K562 (cell line): ENCODE measurements around the gene NECAP2. TPM values are rescaled to one million over a fixed set of nuclear protein-coding genes. Genes with fewer than 3 reads are reported as not detected.

Experiments
- ARID1B ChIP-seq: fragments of 450-650 bp; IDR thresholded peaks from 2 replicates; pipeline ENCODE4 v1.6.1; 2016; ENCODE audit warnings: antibody characterized with exemption, mild to moderate bottlenecking, inconsistent platforms
- BRD4 ChIP-seq: fragments of 200-600 bp; sonication (generic); IDR thresholded peaks from 2 replicates; pipeline ENCODE4 v1.6.1; 2017; ENCODE audit warnings: inconsistent platforms
- C11orf30 ChIP-seq: fragments of 450-650 bp; IDR thresholded peaks from 2 replicates; pipeline ENCODE4 v1.6.1; 2016; ENCODE audit warnings: low read depth, mild to moderate bottlenecking
- CHD2 ChIP-seq: IDR thresholded peaks from 2 replicates; pipeline ENCODE4 v1.6.1; 2011; ENCODE audit warnings: low read depth, low read length
- DMBX1 ChIP-seq: fragments of 250-450 bp; sonication (Bioruptor Pico); IDR thresholded peaks from 2 replicates; pipeline ENCODE4 v1.8.0; 2022; ENCODE audit warnings: inconsistent platforms, mild to moderate bottlenecking, moderate library complexity, borderline replicate concordance
- HNRNPL ChIP-seq: fragments of 200-400 bp; formaldehyde crosslinking; IDR thresholded peaks from 2 replicates; pipeline ENCODE4 v1.6.1; 2017; ENCODE audit warnings: low read depth, mild to moderate bottlenecking, low read length
- KAT2B ChIP-seq: IDR thresholded peaks from one replicate; pipeline ENCODE4 v1.6.1; 2012; ENCODE audit warnings: low read depth, mild to moderate bottlenecking, control low read depth, inconsistent platforms, low read length, moderate library complexity
- KDM2B ChIP-seq: fragments of 250-450 bp; sonication (Bioruptor Pico); IDR thresholded peaks from 2 replicates; pipeline ENCODE4 v1.8.0; 2021; ENCODE audit warnings: mild to moderate bottlenecking, moderate library complexity
- KDM5B ChIP-seq: fragments of 200-600 bp; sonication (generic); IDR thresholded peaks from 2 replicates; pipeline ENCODE4 v1.6.1; 2012; ENCODE audit warnings: low read depth, mild to moderate bottlenecking, moderate library complexity, low read length, control low read depth, inconsistent platforms; ENCODE audit not compliant: insufficient replicate concordance
- MAZ ChIP-seq, 2 experiments: fragments of 450-650 bp in 1 of 2; sonication (generic) in 1 of 2; formaldehyde crosslinking; IDR thresholded peaks in 1 of 2; conservative IDR thresholded peaks in 1 of 2; 2 replicates each; pipeline versions ENCODE4 v1.4.0 to v1.5.0; 2020; ENCODE audit warnings: mild to moderate bottlenecking in 1 of 2, missing genetic modification reagents in 1 of 2
- MBD2 ChIP-seq: sonication (generic); IDR thresholded peaks from 2 replicates; pipeline ENCODE4 v1.6.1; 2016; ENCODE audit warnings: low read depth, borderline replicate concordance
- MEF2A ChIP-seq: IDR thresholded peaks from 2 replicates; pipeline ENCODE4 v1.6.1; 2011; ENCODE audit warnings: low read depth, mild to moderate bottlenecking, low read length, moderate library complexity; ENCODE audit not compliant: control insufficient read depth
- MEF2D ChIP-seq: conservative IDR thresholded peaks from 2 replicates; pipeline ENCODE4 v1.6.1; 2016; ENCODE audit warnings: low read depth, missing genetic modification characterization, missing compliant biosample characterization
- MIER1 ChIP-seq: fragments of 450-650 bp; IDR thresholded peaks from 2 replicates; pipeline ENCODE4 v1.6.1; 2016; ENCODE audit warnings: antibody characterized with exemption, mild to moderate bottlenecking, low read depth
- NFE2 ChIP-seq: IDR thresholded peaks from 2 replicates; pipeline ENCODE4 v1.6.1; 2014; ENCODE audit warnings: antibody characterized with exemption, low read depth
- NFIC ChIP-seq: fragments of 450-650 bp; IDR thresholded peaks from 2 replicates; pipeline ENCODE4 v1.6.1; 2017; ENCODE audit warnings: mild to moderate bottlenecking, inconsistent platforms
- SIX5 ChIP-seq, 2 experiments: IDR thresholded peaks; 2 replicates each; pipeline ENCODE4 v1.6.1; 2011; ENCODE audit warnings: low read length in 2 of 2, borderline replicate concordance in 1 of 2, low read depth in 1 of 2, mild to moderate bottlenecking in 1 of 2, moderate library complexity in 1 of 2; ENCODE audit not compliant: insufficient read depth in 1 of 2
- SLC30A9 ChIP-seq: fragments of 250-450 bp; sonication (Bioruptor Pico); IDR thresholded peaks from 2 replicates; pipeline ENCODE4 v1.8.0; 2022; ENCODE audit warnings: mild to moderate bottlenecking, moderate library complexity
- SREBF2 ChIP-seq: sonication (generic); formaldehyde crosslinking; IDR thresholded peaks from 2 replicates; pipeline ENCODE4 v1.4.0; 2020; ENCODE audit warnings: mild to moderate bottlenecking, missing genetic modification reagents
- SRSF1 ChIP-seq: fragments of 200-400 bp; formaldehyde crosslinking; IDR thresholded peaks from 2 replicates; pipeline ENCODE4 v1.6.1; 2017; ENCODE audit warnings: mild to moderate bottlenecking, low read depth, low read length, moderate library complexity
- U2AF1 ChIP-seq: fragments of 200-400 bp; formaldehyde crosslinking; optimal IDR thresholded peaks from 2 replicates; pipeline ENCODE3; 2017; ENCODE audit warnings: mild to moderate bottlenecking, low read depth, low read length, moderate library complexity
- XRCC5 ChIP-seq: fragments of 200-400 bp; formaldehyde crosslinking; IDR thresholded peaks from 2 replicates; pipeline ENCODE4 v1.6.1; 2017; ENCODE audit warnings: low read depth, mild to moderate bottlenecking, low read length
- ZNF316 ChIP-seq: fragments of 450-650 bp; IDR thresholded peaks from 2 replicates; pipeline ENCODE4 v1.6.1; 2016
- ZNF551 ChIP-seq: fragments of 250-450 bp; sonication (Bioruptor Pico); IDR thresholded peaks from 2 replicates; pipeline ENCODE4 v1.5.0; 2021; ENCODE audit warnings: mild to moderate bottlenecking, moderate library complexity
- ZNF766 ChIP-seq: fragments of 200-800 bp; sonication (Bioruptor generic); conservative IDR thresholded peaks from 2 replicates; pipeline ENCODE4 v1.6.1; 2016; ENCODE audit warnings: missing genetic modification characterization, missing compliant biosample characterization
- ZNF785 ChIP-seq: fragments of 250-450 bp; sonication (Bioruptor Pico); IDR thresholded peaks from 2 replicates; pipeline ENCODE4 v1.4.0; 2020; ENCODE audit warnings: mild to moderate bottlenecking
- ZZZ3 ChIP-seq: fragments of 450-650 bp; IDR thresholded peaks from 2 replicates; pipeline ENCODE4 v1.6.1; 2016; ENCODE audit warnings: antibody characterized with exemption, mild to moderate bottlenecking, moderate library complexity
- polyA plus RNA-seq, 8 experiments: library from polyadenylated mRNA; depleted of rRNA in 4 of 8; stranded (reverse) in 5 of 8; unstranded in 3 of 8; fragments of >200 nt; fragmentation: Nextera tagmentation in 2 of 8; fragmentation: Illumina TruSeq in 1 of 8; extraction: Ambion mirVana in 2 of 8; extraction: Trizol in 1 of 8; gene quantifications; 2 replicates each; pipeline versions ENCODE4 v1.2.1 to v1.2.3, GENCODE V29; 2011 to 2014; ENCODE audit warnings: inconsistent platforms in 1 of 8, missing spikeins in 1 of 8
- total RNA-seq, 7 experiments: library from RNA; depleted of rRNA in 6 of 7; stranded (reverse); fragments of >200 nt in 6 of 7; fragmentation: Illumina TruSeq in 2 of 7; extraction: Trizol in 2 of 7; gene quantifications; 2 replicates each; pipeline versions ENCODE4 v1.2.1 to v1.2.3, GENCODE V29; 2011 to 2021; ENCODE audit warnings: low replicate concordance in 1 of 7
- TF ChIP-seq, protein P1 (sequence below): sonication (generic); formaldehyde crosslinking; IDR thresholded peaks from 2 replicates; pipeline ENCODE4 v1.8.0; 2022; ENCODE audit warnings: mild to moderate bottlenecking, missing genetic modification reagents
- TF ChIP-seq, protein P2 (sequence below): fragments of 150-350 bp; IDR thresholded peaks from 2 replicates; pipeline ENCODE4 v1.6.1; 2014; ENCODE audit warnings: low read depth, mild to moderate bottlenecking, low read length, borderline replicate concordance

The NECAP2 gene
- total and polyA plus RNA-seq, 9 of the 15 experiments (the other 6 are each of a cell fraction or from before 2014, with no cell fraction given), result 22.7 to 107 (median 79.2) TPM

DNA sequence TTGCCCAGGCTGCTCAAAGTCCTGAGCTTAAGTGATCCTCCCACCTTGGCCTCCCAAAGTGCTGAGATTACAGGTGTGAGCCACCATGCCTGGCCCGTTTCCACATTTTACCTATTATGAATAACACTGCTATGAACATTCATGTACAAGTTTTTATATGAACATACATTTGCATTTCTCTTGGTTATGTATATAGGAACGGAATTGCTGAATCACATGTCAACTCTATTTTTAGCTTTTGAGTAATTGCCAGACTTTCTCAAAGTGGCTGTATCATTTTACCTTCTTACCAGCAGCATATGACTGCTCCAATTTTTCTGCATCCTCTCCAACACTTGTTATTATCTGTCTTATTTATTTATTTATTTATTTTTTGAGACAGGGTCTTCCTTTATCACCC, 6.0 kb upstream of the NECAP2 start (continued):
- TF ChIP-seq U2AF1, result no peak
- 0 out of 2 replicates have a peak, but pooled peaks have one; percentile 22 for TF ChIP-seq NFIC
- no peak for TF ChIP-seq KDM5B
- TF ChIP-seq ZNF551 (CRISPR knock-in tag), result no peak
- no peak for TF ChIP-seq DMBX1
- TF ChIP-seq ZNF316, result peak; percentile 51; the same call in 1 of the 2 replicates
- TF ChIP-seq XRCC5, result no peak
- no peak for TF ChIP-seq SLC30A9 (CRISPR knock-in tag)
- TF ChIP-seq MEF2A, result peak; percentile 89
- no peak for TF ChIP-seq KDM2B
- no peak for TF ChIP-seq SREBF2 (CRISPR knock-in tag)
- TF ChIP-seq C11orf30, result peak; percentile 46; the same call in 1 of the 2 replicates
- TF ChIP-seq, protein P1, sequence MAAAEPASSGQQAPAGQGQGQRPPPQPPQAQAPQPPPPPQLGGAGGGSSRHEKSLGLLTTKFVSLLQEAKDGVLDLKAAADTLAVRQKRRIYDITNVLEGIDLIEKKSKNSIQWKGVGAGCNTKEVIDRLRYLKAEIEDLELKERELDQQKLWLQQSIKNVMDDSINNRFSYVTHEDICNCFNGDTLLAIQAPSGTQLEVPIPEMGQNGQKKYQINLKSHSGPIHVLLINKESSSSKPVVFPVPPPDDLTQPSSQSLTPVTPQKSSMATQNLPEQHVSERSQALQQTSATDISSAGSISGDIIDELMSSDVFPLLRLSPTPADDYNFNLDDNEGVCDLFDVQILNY (CRISPR knock-in tag), result no peak
- TF ChIP-seq KAT2B, result no peak
- peak; percentile 58; the same call in 1 of the 2 replicates for TF ChIP-seq NFE2
- no peak for TF ChIP-seq HNRNPL
- no peak for TF ChIP-seq MAZ (CRISPR knock-in tag; conservative IDR thresholded peaks at IDR 0.05 in 1 of 2, IDR thresholded peaks at IDR 0.05 in 1 of 2)
- no peak for TF ChIP-seq ARID1B
- TF ChIP-seq CHD2, result no peak
- TF ChIP-seq ZNF766 (CRISPR knock-in tag), result no peak
- TF ChIP-seq MBD2, result no peak
- no peak for TF ChIP-seq SIX5 (IDR thresholded peaks at IDR 0.05; ENCODE audit: borderline replicate concordance in 1 of 2, insufficient read depth in 1 of 2, low read depth in 1 of 2, low read length in 2 of 2)
- no peak for TF ChIP-seq MIER1
- peak; percentile 89 for TF ChIP-seq MEF2D (tag)
- TF ChIP-seq SRSF1, result no peak
- TF ChIP-seq, protein P2, sequence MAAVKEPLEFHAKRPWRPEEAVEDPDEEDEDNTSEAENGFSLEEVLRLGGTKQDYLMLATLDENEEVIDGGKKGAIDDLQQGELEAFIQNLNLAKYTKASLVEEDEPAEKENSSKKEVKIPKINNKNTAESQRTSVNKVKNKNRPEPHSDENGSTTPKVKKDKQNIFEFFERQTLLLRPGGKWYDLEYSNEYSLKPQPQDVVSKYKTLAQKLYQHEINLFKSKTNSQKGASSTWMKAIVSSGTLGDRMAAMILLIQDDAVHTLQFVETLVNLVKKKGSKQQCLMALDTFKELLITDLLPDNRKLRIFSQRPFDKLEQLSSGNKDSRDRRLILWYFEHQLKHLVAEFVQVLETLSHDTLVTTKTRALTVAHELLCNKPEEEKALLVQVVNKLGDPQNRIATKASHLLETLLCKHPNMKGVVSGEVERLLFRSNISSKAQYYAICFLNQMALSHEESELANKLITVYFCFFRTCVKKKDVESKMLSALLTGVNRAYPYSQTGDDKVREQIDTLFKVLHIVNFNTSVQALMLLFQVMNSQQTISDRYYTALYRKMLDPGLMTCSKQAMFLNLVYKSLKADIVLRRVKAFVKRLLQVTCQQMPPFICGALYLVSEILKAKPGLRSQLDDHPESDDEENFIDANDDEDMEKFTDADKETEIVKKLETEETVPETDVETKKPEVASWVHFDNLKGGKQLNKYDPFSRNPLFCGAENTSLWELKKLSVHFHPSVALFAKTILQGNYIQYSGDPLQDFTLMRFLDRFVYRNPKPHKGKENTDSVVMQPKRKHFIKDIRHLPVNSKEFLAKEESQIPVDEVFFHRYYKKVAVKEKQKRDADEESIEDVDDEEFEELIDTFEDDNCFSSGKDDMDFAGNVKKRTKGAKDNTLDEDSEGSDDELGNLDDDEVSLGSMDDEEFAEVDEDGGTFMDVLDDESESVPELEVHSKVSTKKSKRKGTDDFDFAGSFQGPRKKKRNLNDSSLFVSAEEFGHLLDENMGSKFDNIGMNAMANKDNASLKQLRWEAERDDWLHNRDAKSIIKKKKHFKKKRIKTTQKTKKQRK, result no peak
- TF ChIP-seq ZZZ3, result no peak
- TF ChIP-seq ZNF785 (CRISPR knock-in tag), result no peak
- no peak for TF ChIP-seq BRD4
